Measurements from ENCODE around the gene PLXNA2.

The PLXNA2 gene

GRCh38 chr1:208054911-208055379, 189.2 kb downstream of the PLXNA2 start:
- DNase-seq = no peak

DNA sequence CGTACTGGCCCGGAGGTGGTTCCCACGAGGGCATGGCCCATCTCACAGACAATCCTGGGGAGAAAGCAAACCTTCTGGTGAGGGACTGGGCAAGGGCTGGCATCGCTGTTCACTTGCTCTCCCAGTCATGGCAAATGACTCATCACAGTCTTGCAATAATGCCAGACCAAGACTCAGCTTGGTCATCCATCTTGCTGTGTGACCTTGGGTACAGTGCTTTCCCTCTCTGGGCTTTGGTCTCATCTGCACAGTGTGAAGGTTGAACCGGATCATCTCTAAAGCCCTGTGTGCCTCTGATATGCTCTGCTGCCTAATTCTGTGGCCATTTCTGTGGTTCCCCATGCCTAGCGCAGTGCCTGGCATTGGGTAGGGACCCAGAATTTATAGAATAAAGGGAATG, 189.7 kb downstream of the PLXNA2 start:
- no peak for DNase-seq

DNA sequence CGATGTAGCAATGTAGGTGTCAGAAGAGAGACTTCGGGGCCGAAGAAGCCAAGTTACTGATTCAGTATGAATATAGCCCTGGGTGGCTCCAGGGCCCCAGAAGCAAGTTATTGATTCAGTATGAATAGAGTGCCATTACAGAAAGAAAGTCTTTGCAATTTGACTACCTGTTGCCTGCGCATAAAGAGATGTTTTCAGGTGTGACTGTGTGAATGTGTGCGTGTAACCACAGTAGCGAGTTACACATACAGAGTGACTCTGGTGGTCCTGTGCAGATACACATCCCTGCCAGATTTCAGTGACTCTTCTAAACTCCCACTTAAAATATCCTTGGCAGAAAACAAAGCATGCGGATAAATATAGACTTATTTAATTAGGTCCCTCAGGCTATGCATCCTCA, 190.5 kb downstream of the PLXNA2 start:
- no peak for DNase-seq

- DNase-seq = no peak
These were observed 191.2 kb downstream of the PLXNA2 start for GRCh38 chr1:208052926-208053407.

GRCh38 chr1:208052135-208052534, 192.0 kb downstream of the PLXNA2 start:
- DNase-seq = no peak

- no peak for DNase-seq
These were observed 192.5 kb downstream of the PLXNA2 start for GRCh38 chr1:208051651-208052050.

DNA sequence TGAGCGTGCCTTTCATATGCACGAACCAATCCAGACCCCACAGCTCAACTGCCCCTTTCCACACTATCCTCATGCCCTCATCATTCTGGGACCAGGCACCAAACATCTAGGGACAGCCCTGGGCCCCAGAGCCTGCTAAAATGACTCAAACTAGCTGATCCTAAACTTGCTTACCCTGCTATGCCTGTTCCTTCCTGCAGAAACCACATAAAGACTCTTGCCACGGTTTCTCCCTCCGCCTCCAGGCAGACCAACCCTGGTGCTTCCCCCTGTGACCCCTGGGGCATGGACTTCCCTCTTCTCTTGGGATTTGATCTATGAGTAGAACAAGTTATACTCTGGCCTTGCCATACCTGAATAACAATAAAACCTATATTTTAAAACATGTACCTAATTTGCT, 195.3 kb downstream of the PLXNA2 start:
- no peak for DNase-seq

GRCh38 chr1:208047975-208048374, 196.2 kb downstream of the PLXNA2 start:
- DNase-seq = no peak

GRCh38 chr1:208047476-208047934, 196.7 kb downstream of the PLXNA2 start:
- DNase-seq = no peak

DNA sequence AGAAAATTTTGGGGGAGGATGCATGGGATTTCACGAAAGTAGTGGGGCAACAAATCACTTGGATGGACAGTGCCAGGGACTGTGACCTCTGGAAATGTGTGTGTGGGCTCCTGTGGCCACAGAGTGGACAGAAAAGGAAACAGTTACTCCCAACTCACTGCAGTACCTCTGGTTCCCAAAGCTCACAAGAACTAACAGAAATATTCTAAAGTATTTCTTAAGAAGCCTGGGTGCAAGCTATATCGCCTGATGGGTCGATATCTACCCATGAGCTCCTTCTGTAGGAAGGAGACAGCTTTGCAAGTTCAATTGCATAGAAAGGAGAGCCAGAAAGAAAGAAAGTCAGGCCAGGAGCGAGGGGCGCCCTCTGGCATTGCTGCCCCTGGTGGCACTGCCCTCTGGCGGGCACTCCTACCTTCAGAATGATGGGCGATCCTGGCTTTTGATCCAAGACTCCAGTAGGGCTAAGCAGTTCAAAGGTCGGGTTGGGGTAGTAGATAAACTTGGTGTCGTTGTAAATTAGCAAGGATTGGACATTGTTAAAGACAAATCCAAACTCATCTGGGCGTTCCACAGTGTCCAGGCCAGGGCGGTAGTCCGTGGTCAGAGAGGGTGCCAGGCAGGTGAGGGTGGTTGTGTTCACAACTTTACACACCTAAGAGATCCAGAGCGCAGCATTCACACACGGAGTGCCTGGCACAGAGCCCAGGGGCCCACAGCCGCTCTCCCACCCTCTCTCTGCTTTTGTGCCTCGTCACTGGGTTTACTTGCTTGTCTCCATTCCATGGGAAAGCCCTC, 198.5 kb downstream of the PLXNA2 start:
- DNase-seq = no peak

GRCh38 chr1:208044589-208045462, 199.4 kb downstream of the PLXNA2 start:
- no peak for DNase-seq

DNA sequence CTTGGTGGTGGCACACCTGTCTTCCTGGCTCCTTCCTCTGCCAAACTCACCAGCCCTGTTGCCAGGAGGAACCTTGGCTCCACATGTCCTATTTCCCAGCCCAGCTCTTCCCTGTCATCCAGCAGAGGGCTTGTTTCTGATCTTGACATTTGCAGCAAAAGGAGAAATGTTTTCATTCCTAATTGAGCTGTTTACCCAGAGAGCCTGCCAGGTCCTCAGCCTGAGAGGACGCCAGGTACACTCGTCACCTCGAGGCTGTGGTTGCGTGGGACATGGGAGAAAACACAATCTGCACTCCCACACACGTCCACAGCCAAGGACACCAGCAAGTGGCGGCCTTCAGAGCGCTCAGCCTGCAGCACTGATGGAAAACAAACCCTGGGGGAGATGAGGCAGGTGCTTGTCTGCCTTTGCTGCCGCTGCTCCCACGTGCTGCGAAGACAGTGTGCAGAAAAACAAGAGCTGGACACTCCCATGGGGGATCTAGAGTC, 200.4 kb downstream of the PLXNA2 start:
- peak; percentile 62 for DNase-seq

- no peak for DNase-seq
These were observed 201.3 kb downstream of the PLXNA2 start for GRCh38 chr1:208042868-208043267.

DNA sequence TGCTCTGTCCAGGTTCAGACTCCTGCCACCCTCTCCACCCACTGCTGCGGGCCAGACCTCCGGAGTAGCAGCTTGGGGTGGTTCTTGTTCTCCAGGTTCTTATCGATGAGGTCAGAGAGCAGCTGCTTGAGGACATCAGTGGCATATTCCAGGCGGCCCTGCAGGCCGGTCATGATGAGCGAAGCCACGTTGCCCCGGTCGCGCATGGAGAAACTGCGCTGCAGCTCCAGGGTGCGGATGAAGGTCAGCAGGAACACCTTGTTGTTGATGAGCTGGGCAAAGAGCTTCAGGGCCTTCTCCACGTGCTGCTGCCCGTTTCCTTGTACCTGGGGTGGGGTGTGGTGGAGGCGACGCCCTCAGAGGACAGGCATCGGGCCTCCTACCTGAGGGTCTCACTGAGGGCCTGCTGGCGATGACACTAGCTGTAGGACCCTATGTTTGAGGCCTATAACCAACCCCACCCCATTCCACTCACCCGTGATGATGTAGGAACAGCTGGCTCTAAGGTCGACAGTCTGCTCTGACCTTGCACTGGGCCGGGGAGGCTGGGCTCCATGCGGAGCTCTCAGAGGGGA, 202.1 kb downstream of the PLXNA2 start:
- no peak for DNase-seq

DNA sequence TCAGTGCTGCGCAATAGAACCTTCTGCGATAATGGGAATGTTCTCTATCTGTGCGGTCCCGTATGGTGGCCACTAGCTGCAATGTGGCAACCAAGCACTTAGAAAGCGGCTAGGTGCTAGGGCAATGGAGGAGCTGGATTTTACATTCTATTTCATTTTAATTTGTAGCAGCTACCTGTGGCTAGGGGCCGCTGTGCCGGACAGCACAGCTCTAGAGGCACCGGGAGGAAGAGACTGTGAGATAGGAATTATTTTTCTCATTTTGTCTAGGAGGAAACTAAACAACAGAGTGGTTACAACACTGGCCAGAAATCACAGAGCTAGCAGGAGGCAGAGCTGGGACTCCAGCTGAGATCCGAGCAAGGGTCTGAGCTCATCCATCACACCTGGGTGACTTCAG, 202.7 kb downstream of the PLXNA2 start:
- no peak for DNase-seq

GRCh38 chr1:208040821-208041297, 203.3 kb downstream of the PLXNA2 start:
- DNase-seq = no peak

DNA sequence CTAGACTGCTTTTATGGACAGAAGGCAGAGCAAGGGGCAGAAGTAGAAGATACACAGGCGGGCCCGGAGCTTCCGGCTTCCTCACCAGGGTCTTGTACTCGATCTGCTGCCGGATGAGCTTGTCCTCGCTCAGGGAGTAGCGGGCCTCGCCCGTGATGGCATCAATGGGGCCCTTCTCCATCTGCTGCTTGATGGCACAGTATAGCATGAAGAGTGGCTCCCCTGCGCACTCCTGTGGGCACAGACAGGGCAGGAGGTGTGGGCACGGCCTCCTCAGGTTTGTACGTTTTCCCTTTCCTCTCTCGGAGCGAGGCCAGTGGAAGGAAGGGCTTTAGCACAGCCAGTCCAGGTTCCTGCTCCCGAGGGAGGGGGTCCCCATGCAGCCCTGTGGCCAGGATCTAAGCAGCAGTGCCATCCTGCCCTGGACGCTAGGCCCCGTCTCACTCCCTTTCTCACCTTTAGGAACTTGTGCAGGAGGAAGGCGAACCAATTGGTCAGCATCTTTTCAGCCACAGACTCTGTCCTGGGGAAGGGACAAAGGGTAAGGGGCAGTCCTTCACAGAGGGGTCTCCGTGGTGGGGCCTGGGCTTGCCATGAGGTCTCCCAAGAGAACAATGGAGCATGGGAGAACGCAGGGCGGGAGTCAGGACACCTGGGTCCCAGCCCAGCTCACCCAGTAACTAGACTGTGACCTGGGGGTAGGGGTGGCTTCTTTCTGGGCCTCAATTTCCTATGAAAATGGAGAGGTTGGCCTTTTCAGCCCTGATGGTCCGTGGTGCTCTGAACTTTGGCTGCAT, 204.4 kb downstream of the PLXNA2 start:
- no peak for DNase-seq

GRCh38 chr1:208038303-208038702, 205.9 kb downstream of the PLXNA2 start:
- DNase-seq = no peak

- no peak for DNase-seq
These were observed 207.0 kb downstream of the PLXNA2 start for GRCh38 chr1:208036918-208037766.

- DNase-seq = no peak
These were observed 207.9 kb downstream of the PLXNA2 start for GRCh38 chr1:208036106-208036808.
